SK-N-MC (cell line): ENCODE measurements around the gene CLNK.

Source experiments
- EZH2 ChIP-seq: fragments of 200-600 bp; sonication (generic); IDR thresholded peaks from one replicate; pipeline ENCODE4 v1.6.1; 2017; ENCODE audit warnings: antibody characterized with exemption
- POLR2AphosphoS5 ChIP-seq: IDR thresholded peaks from 2 replicates; pipeline ENCODE4 v1.6.1; 2012; ENCODE audit warnings: mild to moderate bottlenecking, low read depth, low read length, borderline replicate concordance

- no peak for TF ChIP-seq POLR2AphosphoS5
- TF ChIP-seq EZH2: no peak
Measured at GRCh38 chr4:10582951-10583350, 101.6 kb downstream of the CLNK start.
